HG02571 (cell line): ENCODE results near the gene SF3B6.
"Not testable (repeated sequence)": the region's sequence is repeated elsewhere in the genome, so short reads cannot be mapped to it uniquely, and the experiment has no call there.

ENCODE experiments used
- ATAC-seq: cut with Tn5 transposase; IDR thresholded peaks from one replicate; pipeline ENCODE4 v1.9.1; 2021; ENCODE audit warnings: mild to moderate bottlenecking, moderate library complexity; ENCODE audit not compliant: unreplicated experiment

The SF3B6 gene

DNA sequence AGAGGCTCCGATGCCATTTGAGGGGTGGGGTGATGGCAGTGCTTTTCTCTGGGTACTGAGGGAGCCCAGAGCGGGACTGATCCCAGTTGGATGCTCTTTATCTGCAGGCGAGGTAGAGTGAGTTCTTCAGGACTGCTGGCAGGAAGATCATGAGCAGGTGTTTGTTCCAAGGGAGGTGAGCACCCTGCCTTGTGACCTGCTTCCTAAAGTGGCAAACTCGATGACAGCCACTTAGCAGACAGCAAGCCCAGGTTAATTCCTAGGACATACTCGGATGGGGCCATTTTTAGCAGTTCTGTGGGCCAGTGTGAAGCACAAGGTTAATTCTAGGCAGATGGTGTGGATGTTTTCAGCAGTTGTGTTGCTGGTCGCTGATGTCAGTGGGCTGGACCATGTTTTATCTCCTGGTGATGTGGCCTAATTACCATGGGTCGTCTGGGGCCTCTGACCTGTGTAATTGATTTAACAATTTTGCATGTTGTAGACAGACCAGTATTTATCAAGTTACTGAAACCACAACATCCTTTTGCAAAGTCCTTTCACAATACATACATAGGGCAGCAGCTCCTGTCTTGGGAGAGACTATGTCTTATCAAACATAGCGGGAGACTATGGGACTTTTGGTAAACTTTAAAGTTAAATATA, 21.6 kb downstream of the SF3B6 start:
- no peak for ATAC-seq

DNA sequence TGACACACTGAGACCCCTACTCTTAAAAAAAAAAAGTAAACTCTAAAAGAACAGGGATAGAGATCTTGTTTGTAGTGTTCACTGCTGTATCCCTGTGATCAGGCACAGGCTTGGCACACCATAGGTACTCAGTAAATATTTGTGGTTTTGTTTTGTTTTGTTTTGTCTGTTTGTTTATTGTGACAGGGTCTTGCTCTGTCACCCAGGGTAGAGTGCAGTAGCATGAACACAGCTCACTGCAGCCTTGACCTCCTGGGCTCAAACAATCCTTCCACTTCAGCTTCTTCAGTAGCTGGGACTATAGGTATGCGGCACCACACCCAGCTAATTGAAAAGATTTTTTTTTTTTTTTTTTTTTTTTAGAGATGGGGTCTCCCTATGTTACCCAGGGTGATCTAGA, 23.2 kb downstream of the SF3B6 start:
- ATAC-seq: no peak

DNA sequence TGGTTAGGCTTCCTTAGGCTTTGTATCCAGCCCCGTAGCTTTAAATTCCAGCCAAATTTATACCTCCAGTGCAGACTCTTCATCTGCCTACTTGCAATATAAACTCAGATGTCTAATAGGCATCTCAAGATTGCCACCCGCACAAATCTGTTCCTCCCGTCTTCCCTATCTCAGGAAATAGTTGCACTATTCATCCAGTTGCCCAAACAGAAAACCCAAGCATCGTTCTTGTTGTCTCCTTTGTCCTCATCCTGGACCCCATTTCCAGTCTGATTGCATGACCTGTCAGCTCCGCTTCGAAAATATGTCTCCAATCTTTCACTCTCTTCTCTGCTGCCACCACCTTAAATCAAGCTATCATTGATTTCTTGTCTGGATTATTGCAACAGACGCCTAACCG, 24.3 kb downstream of the SF3B6 start:
- ATAC-seq: no peak

DNA sequence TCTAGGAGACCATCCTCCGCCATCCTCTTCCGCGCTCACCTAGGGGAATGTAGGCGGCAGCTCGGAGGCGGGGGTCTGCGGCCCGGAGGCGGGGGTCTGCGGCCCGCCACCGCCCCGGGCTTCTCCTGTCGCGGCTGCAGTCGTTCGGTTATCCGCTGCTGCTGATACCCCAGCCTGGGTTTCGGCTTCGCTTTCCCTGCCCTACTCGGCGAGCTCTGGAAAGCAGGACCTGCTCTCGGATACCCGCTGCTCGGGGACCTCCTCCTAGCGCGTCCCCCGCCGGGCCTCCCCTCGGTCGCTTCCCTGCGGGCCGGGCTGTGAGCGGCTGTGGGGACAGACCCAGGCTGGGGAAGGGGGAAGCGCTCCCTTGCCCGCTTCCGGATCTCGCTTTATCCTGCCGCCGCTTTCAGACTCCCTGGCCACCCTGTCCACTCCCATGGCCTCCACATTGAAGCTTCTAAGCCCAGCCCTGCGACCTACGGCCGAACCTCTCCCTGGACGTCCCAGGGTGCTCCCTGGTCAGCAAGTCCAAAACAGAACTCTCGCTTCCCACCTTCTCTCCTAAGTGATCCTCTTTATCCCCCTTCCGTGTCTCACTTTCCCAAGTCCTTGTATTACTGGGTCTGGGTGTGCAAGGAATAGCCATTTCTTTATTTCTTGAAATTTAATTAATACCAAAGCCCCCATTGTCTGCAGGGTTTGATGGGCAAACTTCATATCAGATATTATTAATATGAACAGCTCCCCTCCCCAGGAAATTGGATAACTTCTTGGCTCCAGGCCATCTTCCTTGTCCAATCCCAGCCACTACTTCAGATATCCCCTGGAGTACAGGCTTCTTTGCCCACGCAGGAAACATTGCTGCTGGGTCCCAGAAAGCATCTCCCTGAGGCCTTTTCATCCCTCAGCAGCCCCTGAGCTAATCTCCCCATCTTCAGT, 25.8 kb downstream of the SF3B6 start:
- ATAC-seq: no peak

DNA sequence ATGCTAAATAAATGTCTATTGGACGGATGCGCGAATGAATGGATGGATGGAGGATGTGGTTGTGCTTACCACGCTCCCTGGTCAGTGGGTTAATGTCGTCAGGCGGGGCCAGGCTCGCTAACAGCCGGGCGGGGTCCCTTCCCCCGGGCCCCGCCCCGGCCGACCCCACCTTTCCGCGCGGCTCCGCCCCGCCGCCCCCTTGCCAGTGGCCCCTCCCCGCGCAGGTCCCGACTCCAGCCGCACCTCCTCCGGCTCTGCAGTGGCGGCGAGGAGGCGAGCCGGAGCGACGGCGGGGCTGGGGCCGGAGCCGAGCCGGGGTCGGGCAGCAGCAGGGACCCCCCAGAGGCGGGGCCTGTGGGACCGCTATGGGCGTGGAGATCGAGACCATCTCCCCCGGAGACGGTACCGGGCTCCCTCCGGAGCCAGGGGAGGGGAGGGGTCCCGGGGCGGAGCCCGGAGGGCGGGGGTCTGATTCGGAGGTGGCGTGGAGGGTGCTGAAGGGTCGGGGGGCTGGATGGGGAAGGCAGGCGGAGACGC, 26.6 kb downstream of the SF3B6 start, which contains the start of gene FKBP1B:
TSS of gene FKBP1B (plus strand) at position 257 of the 537 bp plus-strand sequence. CDS start at position 366, 109 bp downstream.
- no peak for ATAC-seq

DNA sequence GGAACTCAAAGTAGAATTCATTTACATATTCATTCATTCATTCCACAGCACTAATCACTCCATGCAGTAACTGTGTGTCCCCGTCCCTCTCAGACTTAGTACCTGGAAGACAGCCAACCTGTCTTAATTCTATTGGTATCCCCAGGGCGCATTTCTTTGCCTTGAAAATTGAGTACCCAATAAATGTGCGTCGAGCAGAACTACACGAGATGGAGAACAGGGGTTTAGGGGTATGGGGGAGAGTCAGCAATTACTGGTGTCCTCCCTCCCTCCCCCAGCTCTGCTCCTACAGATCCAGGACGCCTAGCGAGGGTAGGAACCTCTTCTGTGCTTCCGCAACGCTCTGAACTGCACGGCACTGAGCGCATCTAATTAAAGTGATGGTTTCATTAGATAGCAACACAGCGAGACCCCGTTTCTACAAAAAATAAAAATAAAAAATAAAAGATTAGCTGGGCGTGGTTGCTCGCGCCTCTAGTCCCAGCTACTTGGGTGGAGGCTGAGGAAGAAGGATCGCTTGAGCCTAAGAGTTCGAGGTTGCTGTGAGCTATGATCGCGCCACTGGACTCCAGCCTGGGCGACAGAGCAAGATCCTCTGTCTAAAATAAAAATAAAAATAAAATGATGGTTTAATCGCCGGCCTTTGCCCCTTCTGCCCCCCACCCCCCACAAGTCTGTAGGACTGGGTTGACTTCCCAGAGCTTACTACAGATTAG, 27.2 kb downstream of the SF3B6 start:
- no peak for ATAC-seq

DNA sequence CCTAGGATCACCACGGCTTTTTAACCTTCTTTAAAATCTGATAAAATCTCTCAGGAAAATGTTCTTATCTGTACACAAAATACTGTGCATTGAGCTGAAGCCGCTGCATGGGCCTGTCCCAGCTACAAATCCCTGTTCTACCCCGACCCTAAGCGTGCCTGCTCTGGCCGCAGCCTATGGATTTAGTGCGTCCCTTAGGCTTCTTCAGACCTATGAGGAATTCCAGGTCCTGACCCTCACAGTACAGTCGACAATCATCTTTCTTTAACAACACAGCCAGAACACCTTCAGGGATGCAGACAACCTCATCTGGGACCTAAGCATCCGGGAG, 28.5 kb downstream of the SF3B6 start:
- no peak for ATAC-seq

DNA sequence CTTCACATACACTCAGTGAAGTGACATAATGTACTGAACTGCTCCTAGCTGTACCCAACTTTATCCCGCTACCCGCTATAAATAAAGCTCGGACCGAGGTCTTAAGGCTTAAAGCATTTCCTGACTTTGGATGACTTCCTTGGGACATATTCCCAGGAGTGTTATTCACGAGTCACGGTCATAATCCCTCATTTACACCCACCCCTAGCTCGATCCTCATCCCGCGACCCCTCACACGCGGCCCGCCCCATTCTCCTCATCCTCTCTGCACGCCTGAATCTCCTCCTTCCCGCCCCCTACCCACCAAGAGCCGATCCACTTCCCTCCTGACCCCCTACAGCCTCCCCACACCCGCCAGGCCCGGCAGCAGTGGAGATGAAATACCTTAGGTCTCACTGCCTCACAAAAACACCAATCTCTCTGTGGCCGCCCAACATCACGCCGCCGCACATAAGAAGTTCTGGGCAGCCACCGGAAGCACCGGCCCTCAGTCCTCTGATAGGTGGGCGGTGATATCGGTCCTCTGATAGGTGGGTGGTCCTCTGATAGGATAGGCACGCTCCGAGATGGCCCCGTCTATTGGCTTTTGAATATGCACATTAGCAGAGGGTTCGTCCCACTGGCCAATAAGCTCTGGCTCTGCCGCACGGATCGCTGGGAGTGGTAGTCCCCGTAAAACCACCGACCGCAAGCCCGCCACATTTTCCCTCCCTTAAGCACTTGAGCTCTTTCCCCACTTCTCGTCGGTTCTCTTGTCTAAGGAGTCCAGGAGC, 29.0 kb downstream of the SF3B6 start, which contains the start of gene WDCP:
TSS of gene WDCP (minus strand) at position 462 of the 773 bp plus-strand sequence. CDS start 7,897 bp downstream, outside the sequence.
- ATAC-seq: peak; percentile 99

DNA sequence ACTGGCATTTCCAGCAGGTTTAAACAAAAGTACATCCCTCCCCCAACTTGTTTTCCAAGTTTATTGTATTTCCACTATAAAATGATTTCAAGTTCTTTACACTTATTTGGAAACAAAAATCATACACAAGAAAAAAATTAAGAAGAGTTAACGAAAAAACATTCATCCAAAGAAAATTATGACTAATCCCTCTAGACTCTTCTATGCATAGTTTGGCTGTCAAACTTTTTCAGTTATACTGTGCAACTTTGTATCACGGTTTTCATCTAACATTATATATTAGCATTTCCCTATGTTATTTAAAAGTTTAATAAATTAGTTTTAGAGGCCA, 29.6 kb downstream of the SF3B6 start:
- no peak for ATAC-seq

DNA sequence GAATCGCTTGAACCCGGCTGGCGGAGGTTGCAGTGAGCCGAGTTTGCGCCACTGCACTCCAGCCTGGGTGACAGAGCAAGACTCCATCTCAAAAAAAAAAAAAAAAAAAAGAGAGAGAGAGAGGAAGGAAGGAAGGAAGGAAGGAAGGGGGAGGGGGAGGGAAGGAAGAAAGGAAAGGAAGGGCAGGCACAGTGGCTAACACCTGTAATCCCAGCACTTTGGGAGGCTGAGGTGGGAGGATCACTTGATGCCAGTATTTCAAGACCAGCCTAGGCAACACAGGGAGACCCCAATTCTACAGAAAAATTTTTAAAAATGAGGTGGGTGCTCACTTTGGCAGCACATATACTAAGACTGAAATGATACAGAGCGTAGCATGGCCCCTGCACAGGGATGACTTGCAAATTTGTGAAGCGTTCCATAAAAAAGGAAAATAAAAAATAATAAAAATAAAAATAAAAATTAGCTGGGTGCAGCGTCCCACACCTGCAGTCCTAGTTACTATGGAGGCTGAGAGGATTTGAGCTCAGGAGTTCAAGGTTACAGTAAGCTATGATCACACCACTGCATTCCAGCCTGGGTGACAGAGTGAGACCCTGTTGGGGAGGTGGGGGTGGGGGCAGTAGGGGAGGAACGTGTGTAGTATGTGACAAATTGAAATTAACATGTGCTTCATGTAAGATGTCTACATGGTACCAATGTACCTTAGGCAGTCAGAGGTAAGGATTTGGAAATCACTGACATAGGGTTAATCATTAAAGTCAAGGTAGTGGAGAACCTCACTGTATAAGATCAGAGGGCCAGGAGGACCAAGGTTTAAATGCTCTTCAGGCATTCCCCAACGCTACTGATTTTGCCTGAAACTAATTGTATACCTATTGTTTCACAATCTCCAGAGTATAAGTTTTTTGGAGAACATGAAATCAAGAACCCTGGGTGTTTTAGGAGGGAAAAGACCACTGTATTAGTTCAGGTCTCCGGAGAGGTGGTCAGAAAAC, 30.3 kb downstream of the SF3B6 start:
- ATAC-seq: no peak

DNA sequence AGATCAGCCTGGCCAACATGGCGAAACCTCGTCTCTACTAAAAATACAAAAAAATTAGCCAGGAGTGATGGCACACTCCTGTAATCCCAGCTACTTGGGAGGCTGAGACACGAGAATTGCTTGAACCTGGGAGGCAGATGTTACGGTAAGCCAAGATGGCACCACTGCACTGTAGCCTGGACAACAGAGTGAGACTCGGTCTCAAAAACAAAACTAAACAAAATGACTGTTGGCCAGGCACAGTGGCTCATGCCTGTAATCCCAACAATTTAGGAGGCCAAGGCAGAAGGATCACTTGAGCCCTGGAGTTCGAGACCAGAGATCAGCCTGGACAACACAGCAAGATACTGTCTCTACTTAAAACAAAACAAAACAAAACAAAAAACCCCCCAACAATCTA, 33.0 kb downstream of the SF3B6 start:
- not testable (repeated sequence) for ATAC-seq

DNA sequence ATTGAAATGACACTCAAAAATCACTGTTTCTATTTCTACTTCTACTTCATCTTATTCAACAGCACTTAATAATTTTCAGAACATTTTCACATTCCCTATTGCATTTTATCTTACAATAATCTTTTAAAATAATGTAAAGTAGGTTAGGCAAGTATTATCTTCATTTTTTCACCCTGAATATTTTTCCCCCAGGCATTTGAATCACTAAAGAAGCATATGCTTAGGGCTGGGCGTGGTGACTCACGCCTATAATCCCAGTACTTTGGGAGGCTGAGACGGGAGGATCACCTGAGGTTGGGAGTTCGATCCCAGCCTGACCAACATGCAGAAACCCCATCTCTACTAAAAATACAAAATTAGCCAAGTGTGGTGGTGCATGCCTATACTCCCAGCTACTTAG, 35.6 kb downstream of the SF3B6 start:
- ATAC-seq: no peak

DNA sequence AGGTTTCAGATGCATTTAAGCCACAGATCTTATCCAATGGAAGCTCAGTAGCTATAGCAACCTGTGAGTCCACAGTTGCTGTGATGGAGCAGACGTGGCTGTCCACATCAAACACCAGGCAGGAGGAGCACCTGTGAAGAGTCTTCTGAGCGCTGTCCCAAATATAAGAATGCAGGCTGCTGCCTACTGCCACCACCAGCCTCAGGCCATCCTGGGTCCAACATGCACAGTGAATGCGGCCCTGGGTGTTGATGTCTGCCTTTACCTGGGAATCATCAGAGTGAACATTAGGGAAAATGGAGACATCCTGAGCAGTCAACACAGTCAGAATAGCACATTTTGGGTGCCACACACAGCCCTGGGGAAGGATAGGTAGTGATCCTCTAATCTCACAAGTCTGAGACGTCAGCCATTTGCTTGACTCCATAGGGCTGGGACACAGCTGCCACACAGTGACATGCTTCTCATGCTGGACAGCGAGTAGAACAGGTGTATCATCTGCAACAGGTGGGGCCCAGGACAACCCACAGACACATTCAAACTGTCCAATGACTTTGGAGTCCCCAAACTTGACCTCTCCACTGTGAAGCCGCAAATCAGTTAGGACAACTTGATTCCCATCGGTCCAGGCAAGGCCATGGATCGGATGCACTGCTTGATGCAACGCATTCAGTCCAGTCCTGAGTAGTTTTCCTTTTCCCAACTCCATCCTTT, 37.2 kb downstream of the SF3B6 start:
- ATAC-seq: no peak

DNA sequence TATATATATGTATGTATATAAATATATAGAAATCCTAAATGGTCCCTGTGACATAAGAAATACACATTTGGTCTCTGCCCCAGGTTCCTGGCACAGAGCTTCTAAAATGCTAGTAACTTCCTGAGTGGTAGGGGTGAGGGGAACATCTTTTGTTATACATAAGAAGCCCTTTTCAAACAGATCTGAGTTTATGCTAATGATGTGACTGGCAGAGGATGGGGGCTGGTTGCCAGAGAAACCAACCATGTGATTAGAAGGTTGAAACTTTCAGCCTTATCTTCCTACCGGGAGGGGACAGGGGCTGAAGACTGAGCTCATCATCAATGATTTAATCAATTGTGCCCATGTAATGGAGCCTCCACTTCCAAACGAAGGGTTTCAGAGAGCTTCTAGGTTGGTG, 49.9 kb downstream of the SF3B6 start:
- no peak for ATAC-seq

DNA sequence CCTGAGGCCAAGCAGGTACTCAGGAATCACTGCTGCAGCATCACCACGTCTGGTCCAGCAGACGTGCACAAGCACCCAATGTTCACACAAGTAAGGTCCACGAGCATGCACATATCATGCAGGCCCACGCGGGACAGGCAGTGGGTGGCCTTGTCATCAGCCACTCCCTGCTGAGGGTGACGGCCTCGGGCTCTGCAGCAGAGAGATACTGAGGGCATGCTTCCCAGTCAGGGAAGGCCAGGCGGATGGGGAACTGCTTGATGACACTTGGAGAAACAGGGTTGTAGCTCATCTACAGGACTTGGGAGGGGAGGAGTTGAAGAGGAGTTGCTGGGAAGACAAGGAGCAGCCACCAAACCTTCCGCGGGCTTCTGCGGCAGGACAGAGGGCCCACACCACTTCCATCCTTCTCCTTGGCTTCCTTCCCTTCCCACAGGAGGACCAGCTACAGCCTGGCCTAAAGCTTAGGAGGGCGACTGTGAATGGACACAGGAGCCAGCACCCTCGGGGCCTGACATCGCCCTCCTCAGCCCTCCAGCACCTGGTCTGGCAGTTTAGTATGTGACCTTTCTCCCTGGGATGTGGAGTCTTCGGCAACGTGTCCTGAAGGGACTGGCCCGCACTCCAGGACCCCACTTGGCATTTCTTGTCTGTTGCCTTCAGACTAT, 51.0 kb downstream of the SF3B6 start:
- no peak for ATAC-seq

DNA sequence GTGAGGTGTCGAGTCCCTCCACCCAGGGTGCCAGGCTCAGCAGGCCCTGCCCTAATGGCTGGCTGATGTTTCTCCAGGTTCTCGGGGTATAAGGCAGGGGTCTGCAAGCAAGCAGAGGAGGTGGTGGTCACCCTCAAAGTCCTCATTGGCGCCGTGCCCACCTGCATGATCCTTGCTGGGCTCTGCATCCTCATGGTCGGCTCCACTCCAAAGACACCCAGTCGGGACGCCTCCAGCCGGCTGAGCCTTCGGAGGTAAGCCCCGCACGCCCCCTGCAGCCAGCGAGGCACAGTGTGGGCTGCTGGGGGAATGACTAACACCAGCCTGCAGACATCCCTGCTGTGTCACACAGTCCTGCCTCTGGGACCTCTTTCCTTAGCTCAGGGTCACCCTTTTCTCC, 52.1 kb downstream of the SF3B6 start:
- ATAC-seq: no peak

DNA sequence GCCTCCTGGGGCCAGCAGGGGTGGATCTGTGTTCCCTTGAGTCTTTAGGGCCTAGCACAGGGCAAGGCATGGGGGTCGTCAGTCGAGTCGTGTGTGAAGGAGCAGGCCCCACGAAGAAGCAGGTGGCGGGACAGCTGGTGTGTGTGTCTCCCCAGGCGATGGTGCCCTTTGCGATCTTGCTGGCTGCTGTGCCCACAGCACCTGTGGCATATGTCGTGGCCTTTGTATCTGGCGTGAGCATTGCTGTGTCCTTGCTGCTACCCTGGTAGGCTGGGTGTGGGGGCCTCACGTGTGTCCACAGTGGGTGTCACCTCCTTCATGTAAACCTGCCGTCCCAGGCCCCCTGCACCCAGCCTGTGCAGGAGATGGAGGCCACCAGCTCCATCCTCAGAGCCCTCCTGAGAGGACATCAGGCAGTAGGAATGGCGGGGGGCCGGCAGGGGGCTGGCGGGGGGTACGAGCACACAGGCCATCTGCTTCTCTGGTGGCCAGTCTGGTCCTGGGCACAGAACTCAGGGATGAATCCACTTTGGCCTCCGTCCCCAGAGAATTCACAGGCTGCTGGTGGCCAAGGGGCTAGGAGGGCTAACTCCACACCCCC, 53.1 kb downstream of the SF3B6 start:
- ATAC-seq: no peak
